OCI-LY7 (cell line): Measurements from ENCODE around the gene ZNF202.

Experiments
- EZH2phosphoT487 ChIP-seq: fragments of 200-600 bp; sonication (generic); IDR thresholded peaks from 2 replicates; pipeline ENCODE4 v1.6.1; 2018; ENCODE audit warnings: low read depth, borderline replicate concordance, mild to moderate bottlenecking, mixed run types, antibody characterized with exemption, low read length, moderate library complexity, mixed read lengths
- TF ChIP-seq, protein P1 (sequence below): fragments of 200-600 bp; sonication (generic); conservative IDR thresholded peaks from 2 replicates; pipeline ENCODE4 v1.5.1; 2014; ENCODE audit warnings: mild to moderate bottlenecking, antibody characterized with exemption, low read length, moderate library complexity, mixed read lengths

DNA sequence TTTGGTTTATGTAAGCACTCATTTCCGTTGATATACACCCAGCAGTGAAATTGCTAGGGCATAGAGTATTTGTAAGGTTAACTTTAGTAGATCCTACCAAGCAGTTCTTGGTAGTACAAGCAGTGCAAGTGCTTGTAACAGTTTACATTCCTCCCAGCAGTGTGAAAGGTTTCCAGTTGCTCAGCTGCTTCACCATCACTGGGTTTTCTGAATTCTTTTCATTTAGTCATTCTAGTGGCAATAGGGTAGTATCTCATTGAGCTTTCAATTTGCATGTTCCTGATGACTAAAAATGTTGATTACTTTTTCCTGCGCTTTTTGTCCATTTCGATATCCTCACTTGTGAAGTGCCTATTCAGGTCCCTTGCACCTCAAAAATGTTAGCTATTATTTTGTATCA, 34.3 kb downstream of the ZNF202 start:
- TF ChIP-seq, protein P1, sequence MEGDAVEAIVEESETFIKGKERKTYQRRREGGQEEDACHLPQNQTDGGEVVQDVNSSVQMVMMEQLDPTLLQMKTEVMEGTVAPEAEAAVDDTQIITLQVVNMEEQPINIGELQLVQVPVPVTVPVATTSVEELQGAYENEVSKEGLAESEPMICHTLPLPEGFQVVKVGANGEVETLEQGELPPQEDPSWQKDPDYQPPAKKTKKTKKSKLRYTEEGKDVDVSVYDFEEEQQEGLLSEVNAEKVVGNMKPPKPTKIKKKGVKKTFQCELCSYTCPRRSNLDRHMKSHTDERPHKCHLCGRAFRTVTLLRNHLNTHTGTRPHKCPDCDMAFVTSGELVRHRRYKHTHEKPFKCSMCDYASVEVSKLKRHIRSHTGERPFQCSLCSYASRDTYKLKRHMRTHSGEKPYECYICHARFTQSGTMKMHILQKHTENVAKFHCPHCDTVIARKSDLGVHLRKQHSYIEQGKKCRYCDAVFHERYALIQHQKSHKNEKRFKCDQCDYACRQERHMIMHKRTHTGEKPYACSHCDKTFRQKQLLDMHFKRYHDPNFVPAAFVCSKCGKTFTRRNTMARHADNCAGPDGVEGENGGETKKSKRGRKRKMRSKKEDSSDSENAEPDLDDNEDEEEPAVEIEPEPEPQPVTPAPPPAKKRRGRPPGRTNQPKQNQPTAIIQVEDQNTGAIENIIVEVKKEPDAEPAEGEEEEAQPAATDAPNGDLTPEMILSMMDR: no peak
- no peak for TF ChIP-seq EZH2phosphoT487
